ENCODE results near the gene ATF2.
"Not testable (repeated sequence)": the region's sequence is repeated elsewhere in the genome, so short reads cannot be mapped to it uniquely, and the experiment has no call there.

DNA sequence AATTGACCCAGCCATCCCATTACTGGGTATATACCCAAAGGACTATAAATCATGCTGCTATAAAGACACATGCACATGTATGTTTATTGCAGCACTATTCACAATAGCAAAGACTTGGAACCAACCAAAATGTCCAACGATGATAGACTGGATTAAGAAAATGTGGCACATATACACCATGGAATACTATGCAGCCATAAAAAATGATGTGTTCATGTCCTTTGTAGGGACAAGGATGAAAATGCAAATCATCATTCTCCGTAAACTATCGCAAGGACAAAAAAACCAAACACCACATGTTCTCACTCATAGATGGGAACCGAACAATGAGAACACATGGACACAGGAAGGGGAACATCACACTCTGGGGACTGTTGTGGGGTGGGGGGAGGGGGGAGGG, 83.9 kb downstream of the ATF2 start:
- TF ChIP-seq, protein P1, sequence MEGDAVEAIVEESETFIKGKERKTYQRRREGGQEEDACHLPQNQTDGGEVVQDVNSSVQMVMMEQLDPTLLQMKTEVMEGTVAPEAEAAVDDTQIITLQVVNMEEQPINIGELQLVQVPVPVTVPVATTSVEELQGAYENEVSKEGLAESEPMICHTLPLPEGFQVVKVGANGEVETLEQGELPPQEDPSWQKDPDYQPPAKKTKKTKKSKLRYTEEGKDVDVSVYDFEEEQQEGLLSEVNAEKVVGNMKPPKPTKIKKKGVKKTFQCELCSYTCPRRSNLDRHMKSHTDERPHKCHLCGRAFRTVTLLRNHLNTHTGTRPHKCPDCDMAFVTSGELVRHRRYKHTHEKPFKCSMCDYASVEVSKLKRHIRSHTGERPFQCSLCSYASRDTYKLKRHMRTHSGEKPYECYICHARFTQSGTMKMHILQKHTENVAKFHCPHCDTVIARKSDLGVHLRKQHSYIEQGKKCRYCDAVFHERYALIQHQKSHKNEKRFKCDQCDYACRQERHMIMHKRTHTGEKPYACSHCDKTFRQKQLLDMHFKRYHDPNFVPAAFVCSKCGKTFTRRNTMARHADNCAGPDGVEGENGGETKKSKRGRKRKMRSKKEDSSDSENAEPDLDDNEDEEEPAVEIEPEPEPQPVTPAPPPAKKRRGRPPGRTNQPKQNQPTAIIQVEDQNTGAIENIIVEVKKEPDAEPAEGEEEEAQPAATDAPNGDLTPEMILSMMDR (conservative IDR thresholded peaks at IDR 0.05 in 1 of 2, IDR thresholded peaks at IDR 0.05 in 1 of 2; ENCODE audit: low read depth in 1 of 2, low read length in 2 of 2) = not testable (repeated sequence)
- not testable (repeated sequence) for TF ChIP-seq EZH2 (IDR thresholded peaks at IDR 0.05; ENCODE audit: low read length, missing control alignments)
